OCI-LY7 (cell line): ENCODE results near the gene RBMS2.

ENCODE experiments used
- EZH2phosphoT487 ChIP-seq: fragments of 200-600 bp; sonication (generic); IDR thresholded peaks from 2 replicates; pipeline ENCODE4 v1.6.1; 2018; ENCODE audit warnings: low read depth, borderline replicate concordance, mild to moderate bottlenecking, mixed run types, antibody characterized with exemption, low read length, moderate library complexity, mixed read lengths
- TF ChIP-seq, protein P1 (sequence below): fragments of 200-600 bp; sonication (generic); conservative IDR thresholded peaks from 2 replicates; pipeline ENCODE4 v1.5.1; 2014; ENCODE audit warnings: mild to moderate bottlenecking, antibody characterized with exemption, low read length, moderate library complexity, mixed read lengths

DNA sequence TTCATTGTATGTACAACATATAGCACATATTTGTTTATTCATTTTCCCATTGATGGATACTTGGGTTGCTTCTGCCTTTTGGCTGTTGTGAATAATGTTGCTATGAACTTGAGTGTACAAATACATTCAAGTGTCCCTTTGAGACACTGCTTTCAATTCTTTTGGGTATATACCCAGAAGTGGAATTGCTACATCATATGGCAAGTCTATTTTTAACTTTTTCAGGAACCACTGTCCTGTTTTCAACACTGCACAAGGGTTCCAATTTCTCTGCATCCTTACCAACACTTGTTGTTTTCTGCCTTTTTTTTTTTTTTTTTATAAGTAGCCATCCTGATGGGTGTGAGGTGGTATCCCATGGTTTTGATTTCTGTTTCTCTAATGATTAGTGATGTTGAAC lies 15.9 kb downstream of the RBMS2 start:
- TF ChIP-seq, protein P1, sequence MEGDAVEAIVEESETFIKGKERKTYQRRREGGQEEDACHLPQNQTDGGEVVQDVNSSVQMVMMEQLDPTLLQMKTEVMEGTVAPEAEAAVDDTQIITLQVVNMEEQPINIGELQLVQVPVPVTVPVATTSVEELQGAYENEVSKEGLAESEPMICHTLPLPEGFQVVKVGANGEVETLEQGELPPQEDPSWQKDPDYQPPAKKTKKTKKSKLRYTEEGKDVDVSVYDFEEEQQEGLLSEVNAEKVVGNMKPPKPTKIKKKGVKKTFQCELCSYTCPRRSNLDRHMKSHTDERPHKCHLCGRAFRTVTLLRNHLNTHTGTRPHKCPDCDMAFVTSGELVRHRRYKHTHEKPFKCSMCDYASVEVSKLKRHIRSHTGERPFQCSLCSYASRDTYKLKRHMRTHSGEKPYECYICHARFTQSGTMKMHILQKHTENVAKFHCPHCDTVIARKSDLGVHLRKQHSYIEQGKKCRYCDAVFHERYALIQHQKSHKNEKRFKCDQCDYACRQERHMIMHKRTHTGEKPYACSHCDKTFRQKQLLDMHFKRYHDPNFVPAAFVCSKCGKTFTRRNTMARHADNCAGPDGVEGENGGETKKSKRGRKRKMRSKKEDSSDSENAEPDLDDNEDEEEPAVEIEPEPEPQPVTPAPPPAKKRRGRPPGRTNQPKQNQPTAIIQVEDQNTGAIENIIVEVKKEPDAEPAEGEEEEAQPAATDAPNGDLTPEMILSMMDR: no peak
- TF ChIP-seq EZH2phosphoT487: no peak
